DOHH2 (cell line): ENCODE results near the gene AP1B1.

ENCODE experiments used
- H3F3A ChIP-seq: fragments of 200-600 bp; sonication (generic), shearing (Covaris generic); 2 replicates; pipeline ENCODE4 v1.6.0; 2016; ENCODE audit warnings: antibody characterized with exemption, mild to moderate bottlenecking; ENCODE audit not compliant: control insufficient read depth, insufficient read depth
- H3K27ac ChIP-seq: fragments of 200-600 bp; sonication (generic); 2 replicates; pipeline ENCODE4 v1.5.1; 2014; ENCODE audit warnings: low read depth, mild to moderate bottlenecking, low read length, moderate library complexity
- H3K27me3 ChIP-seq: fragments of 200-600 bp; sonication (generic); 2 replicates; pipeline ENCODE4 v1.6.1; 2014; ENCODE audit warnings: mild to moderate bottlenecking, low read length, mixed read lengths; ENCODE audit not compliant: control insufficient read depth
- H3K36me3 ChIP-seq: fragments of 200-600 bp; sonication (generic); 2 replicates; pipeline ENCODE4 v1.6.1; 2014; ENCODE audit warnings: mild to moderate bottlenecking, low read length, moderate library complexity, mixed read lengths; ENCODE audit not compliant: control insufficient read depth
- H3K4me1 ChIP-seq: fragments of 200-600 bp; sonication (generic); 2 replicates; pipeline ENCODE4 v1.6.1; 2014; ENCODE audit warnings: mild to moderate bottlenecking, low read length, mixed read lengths; ENCODE audit not compliant: control insufficient read depth
- H3K4me2 ChIP-seq: fragments of 200-600 bp; sonication (generic); 2 replicates; pipeline ENCODE4 v1.6.0; 2014; ENCODE audit warnings: mild to moderate bottlenecking, low read length, moderate library complexity
- H3K4me3 ChIP-seq: fragments of 200-600 bp; sonication (generic); 2 replicates; pipeline ENCODE4 v1.5.1; 2014; ENCODE audit warnings: mild to moderate bottlenecking, low read length, mixed read lengths
- H3K79me2 ChIP-seq: fragments of 200-600 bp; sonication (generic); 2 replicates; pipeline ENCODE4 v1.6.1; 2014; ENCODE audit warnings: mild to moderate bottlenecking, low read length, mixed read lengths; ENCODE audit not compliant: control insufficient read depth
- H3K9me2 ChIP-seq: fragments of 200-600 bp; sonication (generic); replicated peaks from 2 replicates; pipeline ENCODE4 v1.6.1; 2014; ENCODE audit warnings: mild to moderate bottlenecking, low read length, mixed read lengths; ENCODE audit not compliant: control insufficient read depth
- H3K9me3 ChIP-seq: fragments of 200-600 bp; sonication (generic); 2 replicates; pipeline ENCODE4 v1.6.1; 2014; ENCODE audit warnings: antibody characterized with exemption, low read length, mixed read lengths; ENCODE audit not compliant: control insufficient read depth, insufficient read depth
- H4K20me1 ChIP-seq: fragments of 200-600 bp; sonication (generic); 2 replicates; pipeline ENCODE4 v1.6.0; 2014; ENCODE audit warnings: low read depth, mild to moderate bottlenecking, antibody characterized with exemption, low read length, moderate library complexity; ENCODE audit not compliant: control insufficient read depth, insufficient read depth
- CTCF ChIP-seq: fragments of 200-600 bp; sonication (generic); IDR thresholded peaks from one replicate; pipeline ENCODE4 v1.5.1; 2014; ENCODE audit warnings: antibody characterized with exemption, mild to moderate bottlenecking, low read depth, low read length; ENCODE audit not compliant: poor library complexity, severe bottlenecking
- EZH2phosphoT487 ChIP-seq: fragments of 200-600 bp; sonication (generic); IDR thresholded peaks from 2 replicates; pipeline ENCODE4 v1.6.1; 2017; ENCODE audit warnings: borderline replicate concordance, mild to moderate bottlenecking, antibody characterized with exemption, low read length, moderate library complexity, mixed read lengths

AP1B1 gene

GRCh38 chr22:29340566-29340965 lies 47.8 kb downstream of the AP1B1 start:
- Histone ChIP-seq H3K4me2 (no peak overlapping the region), H3K9me3 (no peaks in the 10 kb centered on the region), H3K4me1 (no peaks in the 10 kb centered on the region), H4K20me1 (peaks cover 2% of the 10 kb centered on the region; the same call in 1 of the 2 replicates), H3K27me3 (no peaks in the 10 kb centered on the region), H3K27ac (no peak overlapping the region), H3K4me3 (no peak overlapping the region), H3K79me2 (no peaks in the 10 kb centered on the region), H3K36me3 (peaks cover 88% of the 10 kb centered on the region), H3K9me2 (no peaks in the 10 kb centered on the region), H3F3A (no peaks in the 10 kb centered on the region)
- TF ChIP-seq EZH2phosphoT487 (no peak), CTCF (no peak)

GRCh38 chr22:29339381-29340235 lies 48.8 kb downstream of the AP1B1 start:
- Histone ChIP-seq H3K27ac (no peak overlapping the region), H3K4me2 (no peak overlapping the region), H3K36me3 (peaks cover 92% of the 10 kb centered on the region), H3K79me2 (no peaks in the 10 kb centered on the region), H3F3A (no peaks in the 10 kb centered on the region), H3K9me2 (no peaks in the 10 kb centered on the region), H3K4me3 (no peak overlapping the region), H3K4me1 (no peaks in the 10 kb centered on the region), H3K9me3 (no peaks in the 10 kb centered on the region), H3K27me3 (no peaks in the 10 kb centered on the region), H4K20me1 (peaks cover 2% of the 10 kb centered on the region; the same call in 1 of the 2 replicates)
- TF ChIP-seq EZH2phosphoT487 (no peak), CTCF (no peak)

- H3F3A ChIP-seq, result no peaks in the 10 kb centered on the region
- H3K36me3 ChIP-seq, result peaks cover 91% of the 10 kb centered on the region
These were observed 50.0 kb downstream of the AP1B1 start for GRCh38 chr22:29338398-29338797.

More at GRCh38 chr22:29338398-29338797, 50.0 kb downstream of the AP1B1 start:
- H3K27ac ChIP-seq, result no peak overlapping the region
- no peak for TF ChIP-seq EZH2phosphoT487
- no peak for TF ChIP-seq CTCF
- no peaks in the 10 kb centered on the region for H3K4me1 ChIP-seq
- H3K9me3 ChIP-seq, result no peaks in the 10 kb centered on the region
- H4K20me1 ChIP-seq, result peaks cover 2% of the 10 kb centered on the region; the same call in 1 of the 2 replicates
- no peak overlapping the region for H3K4me2 ChIP-seq
- H3K79me2 ChIP-seq, result no peaks in the 10 kb centered on the region
- H3K9me2 ChIP-seq, result no peaks in the 10 kb centered on the region
- no peaks in the 10 kb centered on the region for H3K27me3 ChIP-seq
- no peak overlapping the region for H3K4me3 ChIP-seq
